Measurements from ENCODE around the gene PREX1. TPM values are rescaled to one million over a fixed set of nuclear protein-coding genes. Genes with fewer than 3 reads are reported as not detected.

The PREX1 gene
- polyA plus RNA-seq, 1 of the 3 experiments (the other 2 are of a cell fraction) = 5.3 TPM

DNA sequence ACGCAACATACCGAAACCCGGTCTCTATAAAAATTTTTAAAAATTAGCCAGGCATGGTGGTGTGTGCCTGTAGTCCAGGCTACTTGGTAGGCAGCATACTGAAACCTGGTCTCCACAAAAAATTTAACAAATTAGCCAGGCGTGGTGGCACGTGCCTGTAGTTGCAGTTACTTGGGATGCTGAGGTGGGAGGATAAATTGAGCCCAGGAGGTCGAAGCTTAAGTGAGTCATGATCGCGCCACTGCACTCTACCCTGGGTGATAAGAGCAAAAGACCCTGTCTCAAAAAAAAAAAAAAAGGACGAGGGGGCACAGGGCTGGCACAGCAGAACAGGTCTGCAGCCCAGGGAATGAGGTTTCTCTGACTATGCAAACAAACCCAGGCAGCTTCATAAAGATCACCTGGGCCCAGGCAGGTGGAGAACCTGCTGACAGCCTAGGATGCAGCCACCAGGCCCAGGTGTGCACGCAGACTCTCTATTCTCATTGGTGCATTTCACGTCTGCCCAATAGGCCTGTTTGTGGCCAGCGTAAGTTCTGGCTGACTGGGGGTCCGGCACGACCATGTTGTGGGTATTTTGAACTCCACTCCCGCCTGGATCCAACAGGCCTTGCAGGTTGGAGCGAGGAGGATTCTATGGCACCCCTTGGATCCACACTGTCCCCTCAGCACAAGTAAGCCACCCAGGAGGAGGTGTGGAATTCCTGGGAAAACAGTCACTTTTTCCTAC, 204.5 kb downstream of the PREX1 start:
- Histone ChIP-seq H3K9me2 (no peaks in the 10 kb centered on the region), H3K27ac (ENCODE audit: low read depth in 2 of 2, low read length in 1 of 2) (no peak overlapping the region), H4K20me1 (ENCODE audit: insufficient read depth) (no peaks in the 10 kb centered on the region), H3K4me2 (no peak overlapping the region), H3K4me3 (ENCODE audit: low read depth in 2 of 2, low read length in 1 of 2) (no peak overlapping the region), H3K79me2 (ENCODE audit: insufficient read depth) (no peaks in the 10 kb centered on the region), H3K27me3 (ENCODE audit: insufficient read depth) (no peaks in the 10 kb centered on the region), H3K9me3 (no peaks in the 10 kb centered on the region), H3K36me3 (replicated peaks in 1 of 2; ENCODE audit: control insufficient read depth in 1 of 2, insufficient read depth in 2 of 2, low read length in 1 of 2) (no peaks in the 10 kb centered on the region), H3K4me1 (ENCODE audit: control insufficient read depth in 1 of 2, insufficient read depth in 2 of 2, low read depth in 1 of 2, low read length in 1 of 2) (peaks cover 0 to 29% of the 10 kb centered on the region in 2 experiments; a peak in 2 of 4 replicates), H3K9ac (no peak overlapping the region), H2AFZ (ENCODE audit: low read depth) (no peak overlapping the region), H3F3A (replicated peaks; ENCODE audit: insufficient read depth) (peaks cover 2% of the 10 kb centered on the region)
- CTCF ChIA-PET = interaction anchor here (0.8 to 10.6 kb wide), 7 partner anchors 11 to 953 kb away, joined by 3 to 437 read pairs (median 17); no protein-coding TSS in a partner anchor
- TF ChIP-seq POLR2AphosphoS5 (IDR thresholded peaks at IDR 0.05; ENCODE audit: low read depth, low read length) (no peak), FOSL2 (IDR thresholded peaks at IDR 0.05; ENCODE audit: borderline replicate concordance, low read depth) (no peak), RCOR1 (IDR thresholded peaks at IDR 0.05; ENCODE audit: low read length) (no peak), SIN3A (IDR thresholded peaks at IDR 0.05; ENCODE audit: borderline replicate concordance, low read depth, low read length) (no peak), MEF2A (IDR thresholded peaks at IDR 0.05; ENCODE audit: borderline replicate concordance, low read depth) (no peak), MXI1 (IDR thresholded peaks at IDR 0.05; ENCODE audit: low read depth, low read length) (no peak), SMC3 (IDR thresholded peaks at IDR 0.05; ENCODE audit: low read depth, low read length) (no peak), FOXJ3 (CRISPR knock-in tag; IDR thresholded peaks at IDR 0.05) (no peak), TCF12 (IDR thresholded peaks at IDR 0.05) (no peak), CHD2 (IDR thresholded peaks at IDR 0.05; ENCODE audit: low read length, partially characterized antibody) (no peak), JUND (IDR thresholded peaks at IDR 0.05) (no peak), ELF1 (IDR thresholded peaks at IDR 0.05) (no peak)
- TF ChIP-seq, protein P1, sequence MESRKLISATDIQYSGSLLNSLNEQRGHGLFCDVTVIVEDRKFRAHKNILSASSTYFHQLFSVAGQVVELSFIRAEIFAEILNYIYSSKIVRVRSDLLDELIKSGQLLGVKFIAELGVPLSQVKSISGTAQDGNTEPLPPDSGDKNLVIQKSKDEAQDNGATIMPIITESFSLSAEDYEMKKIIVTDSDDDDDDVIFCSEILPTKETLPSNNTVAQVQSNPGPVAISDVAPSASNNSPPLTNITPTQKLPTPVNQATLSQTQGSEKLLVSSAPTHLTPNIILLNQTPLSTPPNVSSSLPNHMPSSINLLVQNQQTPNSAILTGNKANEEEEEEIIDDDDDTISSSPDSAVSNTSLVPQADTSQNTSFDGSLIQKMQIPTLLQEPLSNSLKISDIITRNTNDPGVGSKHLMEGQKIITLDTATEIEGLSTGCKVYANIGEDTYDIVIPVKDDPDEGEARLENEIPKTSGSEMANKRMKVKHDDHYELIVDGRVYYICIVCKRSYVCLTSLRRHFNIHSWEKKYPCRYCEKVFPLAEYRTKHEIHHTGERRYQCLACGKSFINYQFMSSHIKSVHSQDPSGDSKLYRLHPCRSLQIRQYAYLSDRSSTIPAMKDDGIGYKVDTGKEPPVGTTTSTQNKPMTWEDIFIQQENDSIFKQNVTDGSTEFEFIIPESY (IDR thresholded peaks at IDR 0.05; ENCODE audit: borderline replicate concordance, low read depth) = no peak
- TF ChIP-seq, protein P2, sequence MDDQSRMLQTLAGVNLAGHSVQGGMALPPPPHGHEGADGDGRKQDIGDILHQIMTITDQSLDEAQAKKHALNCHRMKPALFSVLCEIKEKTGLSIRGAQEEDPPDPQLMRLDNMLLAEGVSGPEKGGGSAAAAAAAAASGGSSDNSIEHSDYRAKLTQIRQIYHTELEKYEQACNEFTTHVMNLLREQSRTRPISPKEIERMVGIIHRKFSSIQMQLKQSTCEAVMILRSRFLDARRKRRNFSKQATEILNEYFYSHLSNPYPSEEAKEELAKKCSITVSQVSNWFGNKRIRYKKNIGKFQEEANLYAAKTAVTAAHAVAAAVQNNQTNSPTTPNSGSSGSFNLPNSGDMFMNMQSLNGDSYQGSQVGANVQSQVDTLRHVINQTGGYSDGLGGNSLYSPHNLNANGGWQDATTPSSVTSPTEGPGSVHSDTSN (IDR thresholded peaks at IDR 0.05) = no peak
- TF ChIP-seq, protein P3, sequence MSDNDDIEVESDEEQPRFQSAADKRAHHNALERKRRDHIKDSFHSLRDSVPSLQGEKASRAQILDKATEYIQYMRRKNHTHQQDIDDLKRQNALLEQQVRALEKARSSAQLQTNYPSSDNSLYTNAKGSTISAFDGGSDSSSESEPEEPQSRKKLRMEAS (IDR thresholded peaks at IDR 0.05; ENCODE audit: low read depth) = no peak
- TF ChIP-seq, protein P4, sequence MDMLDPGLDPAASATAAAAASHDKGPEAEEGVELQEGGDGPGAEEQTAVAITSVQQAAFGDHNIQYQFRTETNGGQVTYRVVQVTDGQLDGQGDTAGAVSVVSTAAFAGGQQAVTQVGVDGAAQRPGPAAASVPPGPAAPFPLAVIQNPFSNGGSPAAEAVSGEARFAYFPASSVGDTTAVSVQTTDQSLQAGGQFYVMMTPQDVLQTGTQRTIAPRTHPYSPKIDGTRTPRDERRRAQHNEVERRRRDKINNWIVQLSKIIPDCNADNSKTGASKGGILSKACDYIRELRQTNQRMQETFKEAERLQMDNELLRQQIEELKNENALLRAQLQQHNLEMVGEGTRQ (IDR thresholded peaks at IDR 0.05; ENCODE audit: borderline replicate concordance, low read depth, low read length) = no peak
- POLR2A ChIA-PET = no interaction called here
- DNase-seq = no peak
- WGBS (ENCODE audit: low lambda C conversion rate) = 88% methylated on average over 11 of the region's 16 CpGs
